HEK293T (cell line): Measurements from ENCODE around the gene PCAT7.

Source experiments
- ARNT ChIP-seq: fragments of 450-650 bp; IDR thresholded peaks from 2 replicates; pipeline ENCODE4 v1.6.1; 2017; ENCODE audit warnings: mild to moderate bottlenecking
- ELF4 ChIP-seq: fragments of 450-650 bp; IDR thresholded peaks from 2 replicates; pipeline ENCODE4 v1.6.1; 2017; ENCODE audit warnings: antibody characterized with exemption
- FOXA1 ChIP-seq: fragments of 450-650 bp; IDR thresholded peaks from 2 replicates; pipeline ENCODE4 v1.6.1; 2016; ENCODE audit warnings: mild to moderate bottlenecking
- FOXM1 ChIP-seq: fragments of 450-650 bp; IDR thresholded peaks from 2 replicates; pipeline ENCODE4 v1.6.1; 2017; ENCODE audit warnings: mild to moderate bottlenecking, borderline replicate concordance
- HDGF ChIP-seq: fragments of 450-650 bp; IDR thresholded peaks from 2 replicates; pipeline ENCODE4 v1.6.1; 2017; ENCODE audit warnings: antibody characterized with exemption, borderline replicate concordance
- L3MBTL2 ChIP-seq: fragments of 450-650 bp; conservative IDR thresholded peaks from 2 replicates; pipeline ENCODE4 v1.6.1; 2016; ENCODE audit warnings: mild to moderate bottlenecking
- SP1 ChIP-seq: fragments of 450-650 bp; IDR thresholded peaks from 2 replicates; pipeline ENCODE4 v1.6.1; 2017
- SUZ12 ChIP-seq: fragments of 450-650 bp; IDR thresholded peaks from 2 replicates; pipeline ENCODE4 v1.6.1; 2016; ENCODE audit warnings: mild to moderate bottlenecking
- ZNF384 ChIP-seq: fragments of 450-650 bp; IDR thresholded peaks from 2 replicates; pipeline ENCODE4 v1.6.1; 2016
- TF ChIP-seq, protein P1 (sequence below): fragments of 450-650 bp; IDR thresholded peaks from 2 replicates; pipeline ENCODE4 v1.6.1; 2016

DNA sequence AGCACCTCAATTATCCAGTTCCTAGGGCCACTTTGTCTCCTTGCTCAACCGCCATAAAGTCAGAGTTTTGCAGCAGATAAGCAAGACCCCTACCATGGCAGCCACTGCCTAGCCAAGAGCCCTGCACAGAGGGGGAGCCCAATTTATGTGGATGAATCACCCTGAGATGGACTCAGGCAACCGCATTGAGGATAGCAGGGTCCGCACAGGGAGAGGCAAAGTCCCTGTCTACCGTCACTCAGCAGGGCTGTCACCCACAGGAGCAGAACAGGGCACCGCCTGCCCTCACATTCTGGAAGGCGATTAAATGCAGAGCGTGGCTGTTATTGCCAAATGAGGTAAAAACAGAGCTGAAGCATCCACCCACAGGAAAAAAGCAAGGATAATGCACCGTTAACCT is 37.0 kb downstream of the PCAT7 start:
- TF ChIP-seq SUZ12 (no peak), HDGF (no peak), L3MBTL2 (no peak), ARNT (no peak), FOXM1 (no peak), ZNF384 (no peak), SP1 (no peak), ELF4 (no peak), FOXA1 (no peak)
- TF ChIP-seq, protein P1, sequence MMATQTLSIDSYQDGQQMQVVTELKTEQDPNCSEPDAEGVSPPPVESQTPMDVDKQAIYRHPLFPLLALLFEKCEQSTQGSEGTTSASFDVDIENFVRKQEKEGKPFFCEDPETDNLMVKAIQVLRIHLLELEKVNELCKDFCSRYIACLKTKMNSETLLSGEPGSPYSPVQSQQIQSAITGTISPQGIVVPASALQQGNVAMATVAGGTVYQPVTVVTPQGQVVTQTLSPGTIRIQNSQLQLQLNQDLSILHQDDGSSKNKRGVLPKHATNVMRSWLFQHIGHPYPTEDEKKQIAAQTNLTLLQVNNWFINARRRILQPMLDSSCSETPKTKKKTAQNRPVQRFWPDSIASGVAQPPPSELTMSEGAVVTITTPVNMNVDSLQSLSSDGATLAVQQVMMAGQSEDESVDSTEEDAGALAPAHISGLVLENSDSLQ = no peak
